ENCODE measurements around the gene SPPL2A. TPM values are rescaled to one million over a fixed set of nuclear protein-coding genes. Genes with fewer than 3 reads are reported as not detected.

SPPL2A gene
- total RNA-seq, 1 experiment from 2014 or later, result 64.4 TPM

DNA sequence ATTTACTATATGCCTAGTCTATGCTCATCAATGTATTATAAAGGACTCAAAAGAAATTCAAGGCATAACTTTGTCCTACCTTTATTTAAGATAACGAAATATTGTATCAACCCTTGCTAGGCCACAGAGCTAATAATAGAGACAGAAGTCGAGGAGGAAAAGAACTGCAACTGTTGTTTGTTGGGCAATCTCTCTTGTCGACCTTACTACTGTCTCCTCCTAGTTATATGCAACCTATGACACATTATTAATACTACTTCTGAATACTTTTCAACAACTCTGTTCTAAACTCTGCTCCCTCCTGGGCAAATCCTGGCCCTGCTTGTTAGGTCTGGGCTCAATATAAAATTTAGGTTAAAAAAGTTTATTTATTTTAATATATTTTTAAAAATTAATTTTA lies 24.6 kb downstream of the SPPL2A start:
- Histone ChIP-seq H3K9ac (ENCODE audit: extremely low read depth, insufficient read length, low read length) (no peak overlapping the region), H3K79me2 (ENCODE audit: insufficient read depth, low read length) (no peaks in the 10 kb centered on the region), H4K91ac (ENCODE audit: insufficient read length, low read depth, low read length) (no peak overlapping the region), H4K5ac (ENCODE audit: insufficient read length, low read depth, low read length) (no peak overlapping the region), H3K23ac (ENCODE audit: insufficient read length, low read depth, low read length) (no peak overlapping the region), H4K20me1 (ENCODE audit: control insufficient read depth, insufficient read depth, insufficient read length) (no peaks in the 10 kb centered on the region), H3K56ac (ENCODE audit: insufficient read length, low read depth, low read length) (no peak overlapping the region), H3K4ac (ENCODE audit: low read depth, low read length) (no peak overlapping the region), H3K18ac (ENCODE audit: insufficient read length, low read depth, low read length) (no peak overlapping the region), H3K27ac (ENCODE audit: insufficient read length, low read depth, low read length) (no peak overlapping the region), H2AK5ac (ENCODE audit: insufficient read length, low read length) (no peak overlapping the region), H2BK120ac (ENCODE audit: low read depth, low read length, poor library complexity, severe bottlenecking) (no peak overlapping the region), H2AFZ (ENCODE audit: low read length) (no peak overlapping the region), H3K9me3 (ENCODE audit: control insufficient read depth, low read depth, low read length) (no peaks in the 10 kb centered on the region), H2BK15ac (ENCODE audit: low read depth, low read length) (no peak overlapping the region), H2BK12ac (ENCODE audit: insufficient read length, low read depth, low read length) (no peak overlapping the region), H3K79me1 (ENCODE audit: insufficient read depth, low read depth, low read length, poor library complexity, severe bottlenecking) (no peaks in the 10 kb centered on the region), H3K4me1 (ENCODE audit: insufficient read depth, low read length) (no peaks in the 10 kb centered on the region), H3K23me2 (ENCODE audit: insufficient read length, low read depth, low read length, poor library complexity, severe bottlenecking) (no peaks in the 10 kb centered on the region), H2BK20ac (ENCODE audit: low read depth, low read length, poor library complexity, severe bottlenecking) (no peak overlapping the region), H4K8ac (replicated peaks; ENCODE audit: insufficient read length, low read depth, low read length) (no peak overlapping the region), H3K27me3 (ENCODE audit: insufficient read depth, low read length) (no peaks in the 10 kb centered on the region), H3T11ph (ENCODE audit: low read length) (no peak overlapping the region), H3K14ac (ENCODE audit: insufficient read depth, low read length) (no peak overlapping the region), H2BK5ac (ENCODE audit: insufficient read length, low read length) (no peak overlapping the region), H3K4me2 (ENCODE audit: insufficient read depth, insufficient read length, low read length) (no peak overlapping the region)
- H3K4me3 Mint-ChIP-seq, result no peak overlapping the region
- no peak for DNase-seq
- WGBS (ENCODE audit: extremely low coverage, insufficient read length, low lambda C conversion rate), result no CpG with 5 or more reads among the region's 3 CpGs
- peaks cover 0 to 25% (median 6%) of the 10 kb centered on the region in 3 experiments; a peak in 6 of 7 replicates for H3K36me3 Mint-ChIP-seq (ENCODE audit: insufficient read depth in 1 of 3, low read depth in 3 of 3)
- H3K27ac Mint-ChIP-seq, result no peak overlapping the region
- no peaks in the 10 kb centered on the region for H3K4me1 Mint-ChIP-seq
- H3K9me3 Mint-ChIP-seq, result no peaks in the 10 kb centered on the region
- no peak for TF ChIP-seq CTCF (conservative IDR thresholded peaks at IDR 0.05)
- H3K27me3 Mint-ChIP-seq (ENCODE audit: low read depth), result no peaks in the 10 kb centered on the region
